Testis (tissue), 3 donors: Measurements from ENCODE around the gene OCIAD1. TPM values are rescaled to one million over a fixed set of nuclear protein-coding genes. Genes with fewer than 3 reads are reported as not detected.

Experiments used
- DNase-seq: peaks from one replicate; pipeline ENCODE4 v3.0.0-alpha.2; 2019
- H3K27ac ChIP-seq, 2 donors: fragments of 200-600 bp; sonication (generic); one replicate each; pipeline ENCODE4 v1.5.1; 2019
- H3K27me3 ChIP-seq: fragments of 200-600 bp; sonication (generic); one replicate; pipeline ENCODE4 v1.5.1; 2019
- H3K36me3 ChIP-seq: fragments of 200-600 bp; sonication (generic); one replicate; pipeline ENCODE4 v1.5.1; 2017; ENCODE audit warnings: low read depth; ENCODE audit errors: missing control alignments
- H3K4me1 ChIP-seq: fragments of 200-600 bp; sonication (generic); one replicate; pipeline ENCODE4 v1.5.1; 2019
- H3K4me3 ChIP-seq, 2 donors: fragments of 200-600 bp; sonication (generic); one replicate each; pipeline ENCODE4 v1.5.1; 2017 to 2019
- H3K9me3 ChIP-seq: fragments of 200-600 bp; sonication (generic); one replicate; pipeline ENCODE4 v1.5.1; 2017
- POLR2A ChIP-seq: fragments of 450-650 bp; IDR thresholded peaks from one replicate; pipeline ENCODE4 v1.6.1; 2017; ENCODE audit warnings: antibody characterized with exemption, mild to moderate bottlenecking, moderate library complexity
- WGBS, 2 donors: methylation state at CpG; one replicate each; pipeline ENCODE4 v1.1.5; 2018; 5-methylcytosine and 5-hydroxymethylcytosine counted together
- intact Hi-C: fragments of 100-400 bp; cut with DNase I; formaldehyde crosslinking; loops from one replicate; pipeline ENCODE4 v1.15.1; 2023; ENCODE audit warnings: low total_unique reads
- polyA plus RNA-seq: library from polyadenylated mRNA; stranded (reverse); fragments of 350-450 nt; fragmentation: Illumina TruSeq; extraction: RNeasy Lipid Tissue Mini Kit (QIAGEN cat#74804); gene quantifications from one replicate; pipeline ENCODE4 v1.2.3, GENCODE V29; 2014; ENCODE audit warnings: low read depth, low replicate concordance; ENCODE audit not compliant: insufficient read depth
- total RNA-seq, 2 donors: library from RNA; depleted of rRNA; stranded (reverse); fragments of >200 nt; gene quantifications; one replicate each; pipeline ENCODE4 v1.2.3, GENCODE V29; 2016
- TF ChIP-seq, protein P1 (sequence below), 3 experiments: fragments of 450-650 bp in 2 of 3; fragments of 200-600 bp in 1 of 3; sonication (generic) in 1 of 3; IDR thresholded peaks; one replicate each; pipeline ENCODE4 v1.5.1; 2016 to 2019; ENCODE audit warnings: antibody characterized with exemption in 3 of 3, mild to moderate bottlenecking in 2 of 3, moderate library complexity in 1 of 3

Gene OCIAD1
- total and polyA plus RNA-seq, 3 donors from 2014 or later: 112 to 141 (median 126) TPM

DNA sequence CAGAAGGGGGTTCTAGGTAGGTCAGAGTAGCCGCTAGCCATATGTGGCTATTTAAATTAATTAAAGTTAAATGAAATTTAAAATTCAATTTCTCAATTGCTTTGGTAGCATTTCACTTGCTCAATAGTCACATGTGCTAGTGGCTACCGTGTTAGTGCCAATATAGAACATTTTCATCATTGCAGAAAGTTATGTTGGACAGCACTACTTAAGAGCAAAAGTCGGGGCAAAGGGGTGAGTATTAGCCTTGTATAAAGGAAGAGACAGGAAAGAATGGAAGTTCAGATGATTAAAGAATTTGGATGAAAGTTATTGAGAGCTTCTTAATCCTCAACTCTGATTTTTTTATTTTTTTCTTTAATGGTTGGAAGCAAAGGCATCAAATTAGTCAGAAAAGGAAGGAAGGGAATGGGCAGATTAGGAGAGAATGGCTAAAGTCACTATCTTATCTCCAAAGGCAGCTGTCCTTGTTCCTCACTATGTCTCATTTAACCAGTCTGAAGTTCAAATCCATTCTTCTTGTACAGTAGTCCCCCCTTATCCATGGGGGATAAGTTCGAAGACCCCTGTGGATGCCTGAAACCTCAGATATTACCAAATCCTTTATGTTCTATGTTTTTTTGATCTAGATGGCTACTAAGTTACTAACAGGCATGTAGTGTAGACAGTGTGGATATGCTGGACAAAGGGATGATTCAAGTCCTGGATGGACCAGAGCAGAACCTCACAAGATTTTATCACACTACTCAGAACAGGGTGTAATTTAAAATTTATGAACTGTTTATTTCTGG lies 22.9 kb downstream of the OCIAD1 start:
- no peaks in the 10 kb centered on the region for H3K4me1 ChIP-seq
- intact Hi-C loops: no loop called here
- no peak for DNase-seq
- WGBS, 2 donors: 87 to 91% methylated on average over 4 of the region's 4 CpGs
- H3K4me3 ChIP-seq: no peak overlapping the region
- TF ChIP-seq, protein P1, sequence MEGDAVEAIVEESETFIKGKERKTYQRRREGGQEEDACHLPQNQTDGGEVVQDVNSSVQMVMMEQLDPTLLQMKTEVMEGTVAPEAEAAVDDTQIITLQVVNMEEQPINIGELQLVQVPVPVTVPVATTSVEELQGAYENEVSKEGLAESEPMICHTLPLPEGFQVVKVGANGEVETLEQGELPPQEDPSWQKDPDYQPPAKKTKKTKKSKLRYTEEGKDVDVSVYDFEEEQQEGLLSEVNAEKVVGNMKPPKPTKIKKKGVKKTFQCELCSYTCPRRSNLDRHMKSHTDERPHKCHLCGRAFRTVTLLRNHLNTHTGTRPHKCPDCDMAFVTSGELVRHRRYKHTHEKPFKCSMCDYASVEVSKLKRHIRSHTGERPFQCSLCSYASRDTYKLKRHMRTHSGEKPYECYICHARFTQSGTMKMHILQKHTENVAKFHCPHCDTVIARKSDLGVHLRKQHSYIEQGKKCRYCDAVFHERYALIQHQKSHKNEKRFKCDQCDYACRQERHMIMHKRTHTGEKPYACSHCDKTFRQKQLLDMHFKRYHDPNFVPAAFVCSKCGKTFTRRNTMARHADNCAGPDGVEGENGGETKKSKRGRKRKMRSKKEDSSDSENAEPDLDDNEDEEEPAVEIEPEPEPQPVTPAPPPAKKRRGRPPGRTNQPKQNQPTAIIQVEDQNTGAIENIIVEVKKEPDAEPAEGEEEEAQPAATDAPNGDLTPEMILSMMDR (IDR thresholded peaks at IDR 0.05): no peak
- no peak for TF ChIP-seq POLR2A
- no peaks in the 10 kb centered on the region for H3K9me3 ChIP-seq
- H3K36me3 ChIP-seq: no peaks in the 10 kb centered on the region
- H3K27ac ChIP-seq: no peak overlapping the region
- H3K27me3 ChIP-seq: no peaks in the 10 kb centered on the region

DNA sequence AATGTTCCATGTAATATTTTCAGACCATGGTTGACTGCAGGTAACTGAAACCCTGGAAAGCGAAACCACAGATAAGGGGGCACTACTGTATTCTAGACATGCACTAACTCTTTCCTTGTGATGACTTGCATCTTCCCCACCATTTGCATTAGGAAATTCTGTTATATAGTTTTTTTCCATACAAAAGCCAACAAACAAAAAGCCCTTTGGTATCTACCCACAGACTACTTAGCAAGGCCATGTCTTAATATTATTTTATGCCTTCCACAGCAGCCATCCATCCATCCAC lies 23.5 kb downstream of the OCIAD1 start:
- no peak for TF ChIP-seq POLR2A
- TF ChIP-seq, protein P1 (IDR thresholded peaks at IDR 0.05): no peak
- Histone ChIP-seq H3K9me3 (no peaks in the 10 kb centered on the region), H3K27me3 (no peaks in the 10 kb centered on the region), H3K4me3 (no peak overlapping the region), H3K36me3 (no peaks in the 10 kb centered on the region), H3K4me1 (no peaks in the 10 kb centered on the region), H3K27ac (no peak overlapping the region)
- DNase-seq: no peak
- intact Hi-C loops: no loop called here
- 83 to 94% methylated on average over 1 of the region's 1 CpG for WGBS, 2 donors

DNA sequence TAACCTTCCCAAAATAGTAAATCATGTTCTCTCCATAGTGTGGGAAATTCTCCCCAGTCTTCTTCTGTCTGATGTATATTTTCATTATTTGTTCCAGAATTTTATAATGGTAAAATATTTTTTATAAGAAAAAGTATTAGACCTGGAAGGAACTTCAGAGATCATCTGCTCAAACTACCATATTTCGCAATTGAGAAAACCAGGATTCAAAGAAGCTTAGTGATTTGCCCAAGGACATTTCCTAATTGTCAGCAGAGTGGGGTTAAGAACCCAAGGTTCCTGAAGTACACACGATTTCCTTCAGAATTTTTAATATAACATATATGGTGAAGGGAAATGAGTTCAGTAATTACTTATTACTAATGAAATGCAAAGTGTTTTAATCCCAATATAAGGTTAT lies 24.1 kb downstream of the OCIAD1 start:
- intact Hi-C loops: no loop called here
- Histone ChIP-seq H3K27ac (no peak overlapping the region), H3K4me1 (no peaks in the 10 kb centered on the region), H3K9me3 (no peaks in the 10 kb centered on the region), H3K36me3 (no peaks in the 10 kb centered on the region), H3K27me3 (no peaks in the 10 kb centered on the region), H3K4me3 (no peak overlapping the region)
- TF ChIP-seq POLR2A: no peak
- TF ChIP-seq, protein P1 (IDR thresholded peaks at IDR 0.05): no peak
- no peak for DNase-seq
- WGBS, 2 donors: 71 to 84% methylated on average over 2 of the region's 2 CpGs

DNA sequence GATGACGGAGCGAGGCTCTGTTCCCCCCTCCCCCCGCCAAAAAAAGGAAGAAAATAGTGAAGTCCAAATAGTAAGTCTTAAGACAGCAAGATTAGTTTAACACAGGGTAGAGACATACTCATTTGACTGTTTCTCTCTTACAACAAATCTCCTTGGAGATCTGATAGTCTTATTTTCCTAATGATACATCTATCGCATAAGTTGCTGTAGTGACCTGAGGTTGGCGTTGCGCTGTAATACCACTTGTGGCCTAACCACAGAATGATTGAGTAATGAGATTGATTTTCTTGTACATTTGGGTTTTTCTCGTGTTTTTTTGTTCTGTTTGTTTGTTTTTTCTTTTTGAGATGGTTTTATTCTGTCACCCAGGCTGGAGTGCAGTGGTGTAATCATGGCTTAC lies 27.2 kb downstream of the OCIAD1 start:
- Histone ChIP-seq H3K36me3 (no peaks in the 10 kb centered on the region), H3K27me3 (no peaks in the 10 kb centered on the region), H3K9me3 (no peaks in the 10 kb centered on the region), H3K27ac (no peak overlapping the region), H3K4me3 (no peak overlapping the region), H3K4me1 (no peaks in the 10 kb centered on the region)
- TF ChIP-seq, protein P1 (IDR thresholded peaks at IDR 0.05): no peak
- TF ChIP-seq POLR2A: no peak
- no peak for DNase-seq
- intact Hi-C loops: no loop called here
- WGBS, 2 donors: 95 to 96% methylated on average over 7 of the region's 7 CpGs

DNA sequence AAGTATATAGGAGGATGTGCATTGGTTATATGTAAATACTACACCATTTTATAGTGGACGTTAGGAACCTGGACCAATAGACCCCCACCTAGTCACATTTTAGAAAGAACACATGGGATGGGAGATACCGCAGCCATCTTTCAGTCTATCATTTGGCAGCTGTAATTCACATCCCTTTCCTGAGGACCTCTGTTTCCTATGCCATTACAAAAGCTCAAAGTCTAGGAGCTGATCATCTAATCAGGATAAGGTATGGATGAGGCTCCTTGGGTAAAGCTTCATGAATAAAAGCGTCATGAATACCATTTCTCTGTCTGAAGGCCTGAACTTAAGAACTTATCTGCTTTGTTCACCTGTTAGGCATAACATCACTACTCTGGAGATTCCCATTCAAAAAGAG lies 31.1 kb downstream of the OCIAD1 start:
- 82 to 84% methylated on average over 3 of the region's 3 CpGs for whole genome bisulfite sequencing, 2 donors
- DNase-seq: no peak
- intact Hi-C loops: no loop called here
- Histone ChIP-seq H3K4me1 (no peaks in the 10 kb centered on the region), H3K27me3 (no peaks in the 10 kb centered on the region), H3K36me3 (no peaks in the 10 kb centered on the region), H3K4me3 (no peak overlapping the region), H3K9me3 (no peaks in the 10 kb centered on the region), H3K27ac (no peak overlapping the region)
- TF ChIP-seq, protein P1 (IDR thresholded peaks at IDR 0.05): no peak
- TF ChIP-seq POLR2A: no peak
